ENCODE results near the gene NUCB2.

GRCh38 chr11:17277024-17277584 lies 565 bp downstream of the NUCB2 start:
- TF ChIP-seq EP300 (IDR thresholded peaks at IDR 0.05): no peak
- TF ChIP-seq, protein P1, sequence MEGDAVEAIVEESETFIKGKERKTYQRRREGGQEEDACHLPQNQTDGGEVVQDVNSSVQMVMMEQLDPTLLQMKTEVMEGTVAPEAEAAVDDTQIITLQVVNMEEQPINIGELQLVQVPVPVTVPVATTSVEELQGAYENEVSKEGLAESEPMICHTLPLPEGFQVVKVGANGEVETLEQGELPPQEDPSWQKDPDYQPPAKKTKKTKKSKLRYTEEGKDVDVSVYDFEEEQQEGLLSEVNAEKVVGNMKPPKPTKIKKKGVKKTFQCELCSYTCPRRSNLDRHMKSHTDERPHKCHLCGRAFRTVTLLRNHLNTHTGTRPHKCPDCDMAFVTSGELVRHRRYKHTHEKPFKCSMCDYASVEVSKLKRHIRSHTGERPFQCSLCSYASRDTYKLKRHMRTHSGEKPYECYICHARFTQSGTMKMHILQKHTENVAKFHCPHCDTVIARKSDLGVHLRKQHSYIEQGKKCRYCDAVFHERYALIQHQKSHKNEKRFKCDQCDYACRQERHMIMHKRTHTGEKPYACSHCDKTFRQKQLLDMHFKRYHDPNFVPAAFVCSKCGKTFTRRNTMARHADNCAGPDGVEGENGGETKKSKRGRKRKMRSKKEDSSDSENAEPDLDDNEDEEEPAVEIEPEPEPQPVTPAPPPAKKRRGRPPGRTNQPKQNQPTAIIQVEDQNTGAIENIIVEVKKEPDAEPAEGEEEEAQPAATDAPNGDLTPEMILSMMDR (IDR thresholded peaks at IDR 0.05): no peak
- no peak for TF ChIP-seq POLR2A (IDR thresholded peaks at IDR 0.05)
